Gastrocnemius medialis (tissue), 4 donors: ENCODE measurements around the gene FCHSD2.

Experiments
- CTCF ChIP-seq, 5 experiments: fragments of 450-650 bp in 3 of 5; fragments of 200-600 bp in 2 of 5; sonication (generic) in 2 of 5; IDR thresholded peaks in 4 of 5; conservative IDR thresholded peaks in 1 of 5; 1 replicate in 4 of 5; 2 replicates in 1 of 5; pipeline ENCODE4 v1.5.1; 2016 to 2019; ENCODE audit warnings: antibody characterized with exemption in 5 of 5, mild to moderate bottlenecking in 3 of 5, moderate library complexity in 3 of 5
- POLR2A ChIP-seq, 2 donors: fragments of 450-650 bp; IDR thresholded peaks; one replicate each; pipeline ENCODE4 v1.6.1; 2017; ENCODE audit warnings: antibody characterized with exemption in 2 of 2, mild to moderate bottlenecking in 2 of 2, moderate library complexity in 2 of 2

GRCh38 chr11:73170140-73170539, 28.0 kb upstream of the FCHSD2 start:
- TF ChIP-seq CTCF (IDR thresholded peaks at IDR 0.05 in 4 of 5, conservative IDR thresholded peaks at IDR 0.05 in 1 of 5) (no peak), POLR2A (IDR thresholded peaks at IDR 0.05) (no peak)
